Measurements from ENCODE around the gene THEM5. TPM values are rescaled to one million over a fixed set of nuclear protein-coding genes. Genes with fewer than 3 reads are reported as not detected.

Gene THEM5
- total RNA-seq, 5 donors from 2014 or later (not counting 1 experiment from before 2014, with no cell fraction given): not detected

Other genes starting within 250 kb of the THEM5 start
- 10 to 100 TPM; 24.2 to 33.6 (median 31.6) TPM for gene SNX27, start 241.7 kb downstream of the THEM5 start, total RNA-seq
- gene CELF3, start 136.9 kb downstream of the THEM5 start, total RNA-seq: not detected
- not detected for gene RIIAD1, start 132.2 kb downstream of the THEM5 start, total RNA-seq
- gene MRPL9, start 90.2 kb downstream of the THEM5 start, total RNA-seq: 100 to 1,000 TPM in 2 of 5 donors, 10 to 100 TPM in 3; 72.0 to 131 (median 88.7) TPM
- 10 to 100 TPM in 4 of 5 donors, 1 to 10 TPM in 1; 9.6 to 26.3 (median 22.1) TPM for gene TDRKH, start 63.2 kb downstream of the THEM5 start, total RNA-seq
- under 1 TPM in 3 of 5 donors, not detected in 2; 0.25 to 0.40 (median 0.36) TPM for gene LINGO4, start 48.3 kb downstream of the THEM5 start, total RNA-seq
- gene RORC, start 21.9 kb downstream of the THEM5 start, total RNA-seq: 10 to 100 TPM in 1 of 5 donors, 1 to 10 TPM in 4; 1.5 to 11.6 (median 7.6) TPM
- gene C2CD4D, start 13.9 kb downstream of the THEM5 start, total RNA-seq: 1 to 10 TPM in 2 of 5 donors, under 1 TPM in 3; 0.26 to 1.1 (median 0.85) TPM
- 100 to 1,000 TPM in 2 of 5 donors, 10 to 100 TPM in 3; 48.2 to 119 (median 97.6) TPM for gene THEM4, start 55.8 kb upstream of the THEM5 start, total RNA-seq
- gene S100A10, start 140.1 kb upstream of the THEM5 start, total RNA-seq: 100 to 1,000 TPM; 157 to 277 (median 264) TPM
- 100 to 1,000 TPM in 3 of 5 donors, 10 to 100 TPM in 2; 37.3 to 254 (median 195) TPM for gene S100A11, start 183.3 kb upstream of the THEM5 start, total RNA-seq
- not detected for gene TCHHL1, start 235.4 kb upstream of the THEM5 start, total RNA-seq

Measured in T-cell (primary cell).